ENCODE measurements around the gene LRRC38. TPM values are rescaled to one million over a fixed set of nuclear protein-coding genes. Genes with fewer than 3 reads are reported as not detected.

Gene LRRC38
- total RNA-seq, 1 experiment from 2014 or later: 2.6 TPM

GRCh38 chr1:13546791-13547190 lies 33.0 kb upstream of the LRRC38 start:
- Histone ChIP-seq H3F3A (ENCODE audit: low read length, unreplicated experiment) (no peaks in the 10 kb centered on the region), H3K36me3 (ENCODE audit: low read depth, low read length) (no peaks in the 10 kb centered on the region), H3K4me1 (ENCODE audit: insufficient read depth, low read length) (no peaks in the 10 kb centered on the region), H3K4me2 (ENCODE audit: low read length) (no peak overlapping the region), H3K27me3 (ENCODE audit: low read length) (peaks cover 4% of the 10 kb centered on the region; the same call in 1 of the 2 replicates), H3K9me2 (replicated peaks; ENCODE audit: low read length) (no peaks in the 10 kb centered on the region), H4K20me1 (ENCODE audit: low read length) (no peaks in the 10 kb centered on the region), H3K79me2 (ENCODE audit: low read length) (no peaks in the 10 kb centered on the region), H3K27ac (ENCODE audit: low read length) (no peak overlapping the region), H3K9ac (ENCODE audit: low read length) (no peak overlapping the region), H3K4me3 (ENCODE audit: low read length) (no peak overlapping the region), H2AFZ (ENCODE audit: low read length) (no peak overlapping the region), H3K9me3 (ENCODE audit: low read length) (no peaks in the 10 kb centered on the region)
- DNase-seq: no peak
- TF ChIP-seq EZH2phosphoT487 (IDR thresholded peaks at IDR 0.05; ENCODE audit: borderline replicate concordance, low read length) (no peak), CTCF (conservative IDR thresholded peaks at IDR 0.05; ENCODE audit: low read depth, low read length) (no peak), EZH2 (IDR thresholded peaks at IDR 0.05; ENCODE audit: low read length, unreplicated experiment) (no peak)
- BruUV-seq (replicated peaks): no TSS peak
- ATAC-seq: no peak
- CTCF ChIA-PET: no interaction called here
- POLR2A ChIA-PET (ENCODE audit: unreplicated experiment): no interaction called here
- intact Hi-C loops (cut with micrococcal nuclease): no loop called here

DNA sequence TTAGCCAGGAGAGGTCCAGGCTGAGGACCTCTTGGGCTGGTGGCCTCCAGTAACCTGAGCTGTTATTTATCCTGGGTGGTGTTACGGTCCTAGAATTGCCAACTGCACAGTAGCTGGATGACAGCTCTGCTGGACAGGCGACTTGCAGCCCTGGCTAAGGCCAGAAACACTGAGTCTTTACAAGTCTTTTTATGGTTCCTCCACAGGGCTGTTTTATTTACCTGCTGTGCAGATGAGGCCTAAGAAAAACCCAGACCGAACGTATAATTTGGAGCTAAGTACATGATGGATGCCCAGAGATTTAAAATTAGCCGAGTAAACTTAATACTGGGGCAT lies 30.4 kb upstream of the LRRC38 start:
- ATAC-seq (peak; percentile 15; the same call in 1 of the 2 replicates), DNase-seq (no peak)
- POLR2A ChIA-PET (ENCODE audit: unreplicated experiment): interaction anchor here (0.6 kb wide), 1 partner anchor 101 kb away, joined by 3 read pairs; no protein-coding TSS in a partner anchor
- Histone ChIP-seq H3F3A (ENCODE audit: low read length, unreplicated experiment) (no peaks in the 10 kb centered on the region), H3K9ac (ENCODE audit: low read length) (no peak overlapping the region), H3K9me2 (replicated peaks; ENCODE audit: low read length) (no peaks in the 10 kb centered on the region), H2AFZ (ENCODE audit: low read length) (no peak overlapping the region), H3K4me2 (ENCODE audit: low read length) (no peak overlapping the region), H3K36me3 (ENCODE audit: low read depth, low read length) (no peaks in the 10 kb centered on the region), H4K20me1 (ENCODE audit: low read length) (no peaks in the 10 kb centered on the region), H3K27ac (ENCODE audit: low read length) (no peak overlapping the region), H3K79me2 (ENCODE audit: low read length) (no peaks in the 10 kb centered on the region), H3K4me1 (ENCODE audit: insufficient read depth, low read length) (no peaks in the 10 kb centered on the region), H3K27me3 (ENCODE audit: low read length) (peaks cover 4% of the 10 kb centered on the region; the same call in 1 of the 2 replicates), H3K9me3 (ENCODE audit: low read length) (no peaks in the 10 kb centered on the region), H3K4me3 (ENCODE audit: low read length) (no peak overlapping the region)
- intact Hi-C loops (cut with micrococcal nuclease): no loop called here
- BruUV-seq (replicated peaks): no TSS peak
- CTCF ChIA-PET: interaction anchor here (0.6 kb wide), 2 partner anchors 20 to 109 kb away, joined by 3 read pairs; no protein-coding TSS in a partner anchor
- TF ChIP-seq CTCF (conservative IDR thresholded peaks at IDR 0.05; ENCODE audit: low read depth, low read length) (no peak), EZH2phosphoT487 (IDR thresholded peaks at IDR 0.05; ENCODE audit: borderline replicate concordance, low read length) (no peak), EZH2 (IDR thresholded peaks at IDR 0.05; ENCODE audit: low read length, unreplicated experiment) (no peak)

DNA sequence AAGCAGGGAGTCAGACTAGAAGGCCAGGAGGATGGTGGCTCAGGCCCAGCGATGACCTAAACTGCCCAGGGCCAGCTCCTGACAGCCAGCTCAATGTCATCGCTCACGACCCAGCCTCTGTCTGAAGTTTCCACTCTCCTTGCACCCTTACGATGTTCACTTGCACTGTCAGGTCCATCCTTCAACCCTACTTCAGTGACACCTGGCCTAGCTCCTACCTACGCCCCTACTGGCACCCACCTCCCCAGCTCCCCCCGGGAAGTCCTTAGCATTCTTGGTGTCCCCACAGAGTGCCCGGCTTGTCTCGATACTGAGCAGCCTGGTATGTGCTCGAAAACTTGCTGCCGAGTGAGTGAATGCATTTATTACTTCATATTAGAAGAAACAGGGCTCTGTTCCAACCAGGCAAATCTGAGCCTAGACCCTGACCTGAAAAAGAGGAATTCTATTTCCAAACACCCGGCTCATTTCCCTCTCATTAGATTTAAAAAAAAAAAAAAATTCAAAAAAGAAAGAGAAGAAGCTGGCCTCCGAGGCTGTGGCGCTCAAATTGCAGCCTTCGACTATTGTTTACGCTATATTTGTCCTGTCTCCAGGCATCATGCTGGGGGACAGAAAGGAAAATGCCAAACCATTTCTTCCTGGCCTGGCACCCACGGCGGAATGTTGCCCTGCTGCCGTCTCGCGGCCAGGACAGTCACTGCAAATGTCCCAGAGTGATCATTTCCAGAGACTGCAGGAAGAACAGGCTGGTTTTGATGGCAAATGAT lies 29.8 kb upstream of the LRRC38 start:
- Histone ChIP-seq H3F3A (ENCODE audit: low read length, unreplicated experiment) (no peaks in the 10 kb centered on the region), H3K79me2 (ENCODE audit: low read length) (no peaks in the 10 kb centered on the region), H4K20me1 (ENCODE audit: low read length) (no peaks in the 10 kb centered on the region), H3K27ac (ENCODE audit: low read length) (no peak overlapping the region), H3K9ac (ENCODE audit: low read length) (no peak overlapping the region), H3K4me2 (ENCODE audit: low read length) (0 out of 2 replicates have a peak overlapping the region, but pooled peaks have one; percentile 13), H3K9me3 (ENCODE audit: low read length) (no peaks in the 10 kb centered on the region), H3K4me3 (ENCODE audit: low read length) (no peak overlapping the region), H2AFZ (ENCODE audit: low read length) (no peak overlapping the region), H3K27me3 (ENCODE audit: low read length) (peaks cover 4% of the 10 kb centered on the region; the same call in 1 of the 2 replicates), H3K9me2 (replicated peaks; ENCODE audit: low read length) (no peaks in the 10 kb centered on the region), H3K36me3 (ENCODE audit: low read depth, low read length) (no peaks in the 10 kb centered on the region), H3K4me1 (ENCODE audit: insufficient read depth, low read length) (no peaks in the 10 kb centered on the region)
- ChIA-PET POLR2A (ENCODE audit: unreplicated experiment) (interaction anchor here (0.6 kb wide), 1 partner anchor 102 kb away, joined by 3 read pairs; no protein-coding TSS in a partner anchor), CTCF (no interaction called here)
- peak; percentile 58 for DNase-seq
- no peak for TF ChIP-seq EZH2 (IDR thresholded peaks at IDR 0.05; ENCODE audit: low read length, unreplicated experiment)
- TF ChIP-seq CTCF (conservative IDR thresholded peaks at IDR 0.05; ENCODE audit: low read depth, low read length): peak; percentile 68
- intact Hi-C loops (cut with micrococcal nuclease): no loop called here
- no TSS peak for BruUV-seq (replicated peaks)
- peak; percentile 74 for ATAC-seq
